NCI-H774 (cell line): Measurements from ENCODE around the gene ABCG4.
"Not testable (repeated sequence)": the region's sequence is repeated elsewhere in the genome, so short reads cannot be mapped to it uniquely, and the experiment has no call there.

Experiments
- DNase-seq: peaks from one replicate; lab custom pipeline; 2025; lab: John Stamatoyannopoulos, UW

Gene ABCG4

DNA sequence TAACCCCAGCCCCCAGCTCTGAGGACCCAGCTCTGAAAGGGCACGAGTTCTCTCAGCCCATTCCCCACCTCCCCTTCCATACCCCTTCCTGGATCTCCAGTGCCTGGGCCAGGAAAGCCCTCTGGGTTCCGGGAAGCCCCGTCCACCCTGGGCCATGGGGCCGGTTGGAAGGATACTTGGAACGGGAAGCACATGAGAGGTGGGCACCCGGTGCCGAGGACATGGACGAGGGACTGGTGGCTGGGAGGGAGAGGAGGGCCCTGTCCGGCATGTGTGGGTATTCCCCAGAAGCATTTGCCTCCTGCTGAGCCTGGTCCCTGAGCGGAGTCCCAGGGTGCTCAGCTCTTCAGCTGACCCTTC, 32.6 kb upstream of the ABCG4 start:
- no peak for DNase-seq

DNA sequence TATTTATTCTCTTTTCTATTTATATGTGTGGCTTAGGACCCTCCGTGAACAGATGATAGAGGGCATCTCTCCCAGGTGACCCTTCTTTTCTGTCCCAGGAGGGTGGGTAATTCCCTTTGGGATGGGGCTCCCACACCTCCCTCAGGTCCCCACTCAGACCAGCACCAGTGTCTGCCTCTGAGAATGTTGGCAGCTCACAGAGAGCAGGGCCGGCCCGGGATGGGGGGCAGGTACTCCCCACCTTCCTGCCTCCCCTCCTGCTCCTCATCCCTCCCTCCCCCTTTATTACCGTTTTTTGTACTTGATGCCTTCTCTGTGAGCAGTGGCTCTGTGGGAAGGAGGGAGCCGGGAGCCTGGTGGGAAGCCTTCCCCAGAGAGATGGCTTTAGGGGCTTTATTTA, 32.3 kb upstream of the ABCG4 start:
- no peak for DNase-seq

DNA sequence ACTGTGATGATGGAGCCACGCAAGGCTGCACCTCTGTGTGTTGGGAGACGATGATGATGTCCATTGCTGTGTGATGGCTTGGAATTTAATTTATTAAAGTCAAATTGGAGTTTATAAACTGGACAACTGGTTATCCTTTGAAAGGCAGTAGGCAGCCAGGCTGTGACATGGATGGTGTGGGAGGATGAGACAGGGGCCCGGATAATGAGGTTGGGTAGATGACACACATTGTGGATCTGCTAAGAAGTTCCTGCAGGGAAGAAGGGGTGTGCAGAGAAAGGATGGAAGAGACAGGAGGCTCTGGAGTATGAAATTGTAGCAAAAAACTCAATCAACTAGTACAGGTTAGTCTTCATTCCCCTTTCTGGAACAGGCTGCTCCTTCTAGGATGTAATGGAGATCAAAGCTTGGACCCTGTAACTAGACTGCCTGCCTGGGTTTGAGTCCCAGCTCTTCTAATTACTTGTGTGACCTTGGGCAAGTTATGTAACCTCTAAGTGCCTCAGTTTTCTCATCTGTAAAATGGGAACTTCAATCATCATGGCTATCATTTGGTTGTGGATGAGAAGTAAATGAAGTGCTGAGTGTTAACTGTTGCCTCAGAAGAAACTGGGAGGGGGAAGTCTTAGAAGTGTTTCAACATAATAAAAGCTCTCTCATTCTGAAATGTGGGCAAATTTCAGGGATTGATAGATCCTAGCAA, 31.7 kb upstream of the ABCG4 start:
- no peak for DNase-seq

DNA sequence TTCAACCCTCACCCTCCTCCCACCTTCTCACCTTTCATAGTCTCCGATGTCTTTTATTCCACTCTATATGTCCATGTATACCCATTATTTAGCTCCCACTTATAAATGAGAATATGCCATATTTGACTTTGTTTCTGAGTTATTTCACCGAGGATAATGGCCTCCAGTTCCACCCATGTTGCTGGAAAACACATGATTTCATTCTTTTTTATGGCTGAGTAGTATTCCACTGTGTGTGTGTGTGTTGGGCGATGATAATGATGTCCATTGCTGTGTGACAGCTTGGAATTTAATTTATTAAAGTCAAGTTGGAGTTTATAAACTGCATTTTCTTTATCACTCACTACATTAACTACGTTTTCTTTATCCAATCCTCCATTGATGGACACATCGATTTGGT, 30.6 kb upstream of the ABCG4 start:
- no peak for DNase-seq

DNA sequence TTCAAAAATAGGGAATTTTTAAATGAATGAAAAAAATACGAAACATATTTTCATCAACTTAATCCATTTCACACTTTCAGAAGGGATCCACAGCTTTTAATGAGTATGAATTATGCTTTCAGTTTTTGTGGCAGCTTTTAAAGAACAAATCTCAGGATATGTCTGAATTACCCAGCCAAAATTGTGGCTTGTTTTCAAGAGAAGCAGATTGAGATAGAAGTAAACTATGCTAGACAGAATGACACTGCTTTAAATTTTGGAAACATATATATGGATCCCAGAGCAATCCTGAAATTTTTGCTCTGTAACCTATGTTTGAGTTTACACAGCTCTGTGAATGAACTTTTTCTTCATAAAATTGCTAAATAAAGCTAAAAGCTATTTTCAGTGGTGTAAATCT, 29.9 kb upstream of the ABCG4 start:
- no peak for DNase-seq

DNA sequence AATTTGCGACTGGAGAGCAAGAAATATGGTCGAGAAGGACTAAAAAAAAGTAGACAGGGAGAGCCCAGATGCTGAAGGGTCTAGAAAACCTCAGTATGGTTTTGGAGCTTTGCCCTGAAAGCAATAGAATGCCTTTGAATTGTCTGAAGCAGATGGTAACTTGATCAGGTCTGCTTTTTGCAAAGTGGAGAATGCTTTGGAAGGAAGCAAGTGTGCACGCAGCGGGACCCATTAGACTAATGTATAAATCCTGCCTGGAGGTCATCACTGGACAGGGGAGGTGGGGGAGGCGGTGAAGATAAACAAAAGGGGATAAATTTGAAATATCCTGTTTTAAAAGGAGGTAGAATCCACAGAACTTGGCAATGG, 28.2 kb upstream of the ABCG4 start:
- no peak for DNase-seq

DNA sequence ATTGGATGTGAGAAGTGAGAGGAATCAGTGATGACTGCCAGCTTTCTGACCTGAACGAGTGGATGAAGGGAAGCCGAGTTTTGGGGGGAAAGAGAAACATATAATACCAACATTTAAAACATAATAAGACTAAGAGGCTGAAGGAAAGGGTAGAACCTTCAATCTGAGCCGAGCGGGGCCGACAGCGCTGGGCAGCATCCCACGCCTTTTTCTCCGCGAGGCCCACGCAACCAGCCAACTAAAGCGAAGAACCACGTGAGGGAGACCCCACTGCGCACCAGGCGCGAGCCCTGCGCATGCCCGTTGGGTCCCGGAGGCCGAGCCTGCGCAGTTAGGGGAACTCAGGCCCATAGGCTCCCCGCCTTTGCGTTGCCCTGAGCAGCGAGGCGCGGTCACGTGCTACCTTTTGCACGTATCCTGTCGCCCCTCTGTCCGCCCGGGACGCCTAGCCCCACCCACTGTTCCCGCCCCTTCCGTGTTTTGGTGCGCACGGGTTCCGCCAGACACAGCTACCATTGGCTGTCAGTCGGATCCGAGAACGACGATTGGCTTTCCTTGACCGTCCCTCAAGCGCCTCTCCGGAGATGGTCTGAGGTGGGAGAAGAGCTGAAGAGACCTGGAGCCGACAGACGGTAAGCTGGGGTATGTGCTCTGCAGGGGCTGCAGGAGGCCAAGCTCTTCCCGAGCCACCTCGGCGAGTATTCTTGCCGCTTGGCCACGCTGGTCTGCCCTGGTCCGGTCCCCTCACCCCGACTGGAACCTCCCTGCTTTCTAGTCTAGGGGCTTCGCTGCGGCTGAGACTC, 27.6 kb upstream of the ABCG4 start, which contains the start of gene HINFP:
HINFP (plus strand) TSS at position 573 of the 803 bp plus-strand sequence. CDS start 5,365 bp downstream, outside the sequence.
- DNase-seq = peak; percentile 99

DNA sequence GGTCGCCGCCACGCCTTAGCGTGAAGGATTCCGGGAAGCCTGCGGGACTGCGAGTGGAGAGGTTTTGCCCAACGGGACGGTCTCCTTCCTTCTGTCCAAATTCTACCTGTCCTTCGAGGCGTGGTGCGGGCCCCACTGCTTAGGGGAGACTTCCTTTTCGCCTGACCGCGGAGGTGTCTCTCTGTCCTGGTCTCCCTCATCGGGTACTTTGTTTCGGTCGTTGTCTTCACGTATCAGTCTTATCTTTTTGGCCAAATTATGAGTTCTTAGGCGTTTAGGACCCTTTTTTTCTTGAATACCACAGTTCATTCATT, 27.1 kb upstream of the ABCG4 start:
- DNase-seq = no peak

DNA sequence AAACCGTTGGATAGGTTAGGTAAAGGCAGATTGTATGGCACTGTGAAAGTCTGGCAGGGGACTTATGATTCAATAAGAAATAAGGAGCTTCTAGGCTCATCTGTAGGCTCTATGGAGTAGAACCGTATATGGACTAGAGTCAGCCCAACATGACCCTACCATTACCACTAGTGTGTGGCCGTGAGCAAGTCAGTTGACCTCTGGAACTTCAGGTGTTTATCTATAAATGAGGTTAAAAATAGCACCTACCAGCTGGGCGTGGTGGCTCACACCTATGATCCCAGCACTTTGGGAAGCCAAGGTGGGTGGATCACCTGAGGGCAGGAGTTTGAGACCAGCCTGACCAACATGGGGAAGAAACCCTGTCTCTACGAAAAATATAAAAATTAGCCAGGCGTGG, 23.0 kb upstream of the ABCG4 start:
- DNase-seq = no peak

DNA sequence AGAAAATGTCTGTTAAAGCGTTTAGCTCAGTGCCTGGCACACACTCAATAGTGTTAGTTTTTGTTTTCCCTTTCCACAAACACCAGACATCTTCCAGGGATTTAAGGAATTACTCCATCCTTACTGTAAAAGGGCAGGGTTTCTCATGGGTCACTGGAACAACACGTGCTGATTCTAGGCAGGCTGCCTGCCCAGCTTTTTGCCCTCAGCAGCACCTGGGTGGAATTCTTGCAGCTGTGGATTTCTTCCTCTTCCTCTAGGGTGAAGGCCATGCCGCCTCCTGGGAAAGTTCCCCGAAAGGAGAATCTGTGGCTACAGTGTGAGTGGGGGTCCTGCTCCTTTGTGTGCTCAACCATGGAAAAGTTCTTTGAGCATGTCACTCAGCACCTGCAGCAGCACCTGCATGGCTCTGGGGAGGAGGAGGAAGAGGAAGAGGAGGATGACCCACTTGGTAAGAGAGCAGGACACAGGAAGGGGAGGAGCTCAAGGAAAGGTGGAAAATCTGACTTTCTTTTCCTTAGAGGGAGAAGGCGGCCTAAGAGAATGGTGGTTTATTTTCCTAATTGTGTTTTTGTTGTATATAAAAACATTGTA, 22.1 kb upstream of the ABCG4 start:
- DNase-seq = no peak

- DNase-seq = no peak
Measured at GRCh38 chr11:119130662-119131061, 18.2 kb upstream of the ABCG4 start.

DNA sequence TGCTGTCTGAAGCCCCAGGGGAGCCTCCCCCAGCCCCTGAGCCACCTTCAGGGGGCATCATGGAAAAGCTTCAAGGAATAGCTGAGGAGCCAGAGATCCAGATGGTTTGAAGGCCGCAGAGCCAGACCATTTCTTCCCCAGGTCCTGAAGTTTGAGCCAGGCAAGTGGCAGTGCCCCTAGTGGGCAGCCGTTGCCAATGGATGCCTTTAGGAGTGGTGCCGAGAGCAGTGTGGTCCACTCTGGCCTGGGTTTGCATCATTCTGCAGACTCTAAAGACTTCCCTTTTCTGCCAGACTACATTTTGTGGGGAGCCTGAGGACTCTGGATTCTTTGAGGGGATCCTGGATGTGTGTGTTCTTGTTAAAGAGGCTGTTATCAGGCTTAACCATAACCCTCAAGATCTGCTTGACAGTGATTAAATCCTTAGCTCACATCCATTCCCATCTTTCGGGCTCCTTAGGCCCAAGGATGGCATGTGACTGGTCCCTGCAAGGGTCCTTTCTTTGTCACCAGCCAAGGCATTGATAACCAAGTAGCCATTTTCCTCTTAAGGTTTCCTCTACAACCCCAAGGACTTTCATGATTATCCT, 14.4 kb upstream of the ABCG4 start:
- DNase-seq = no peak

DNA sequence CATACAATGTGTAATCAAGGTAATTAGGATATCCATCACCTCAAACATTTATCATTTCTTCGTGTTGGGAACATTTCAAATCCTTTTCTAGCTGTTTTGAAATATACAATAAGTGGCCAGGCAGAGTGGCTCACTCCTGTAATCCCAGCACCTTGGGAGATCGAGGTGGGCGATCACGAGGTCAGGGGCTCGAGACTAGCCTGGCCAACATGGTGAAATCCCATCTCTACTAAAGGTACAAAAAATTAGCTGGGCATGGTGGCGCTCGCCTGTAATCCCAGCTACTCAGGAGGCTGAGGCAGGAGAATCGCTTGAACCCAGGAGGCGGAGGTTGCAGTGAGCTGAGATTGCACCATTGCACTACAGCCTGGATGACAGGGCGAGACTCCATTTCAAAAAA, 9.6 kb upstream of the ABCG4 start:
- not testable (repeated sequence) for DNase-seq

GRCh38 chr11:119144825-119145486, 3.9 kb upstream of the ABCG4 start:
- DNase-seq = peak; percentile 46

DNA sequence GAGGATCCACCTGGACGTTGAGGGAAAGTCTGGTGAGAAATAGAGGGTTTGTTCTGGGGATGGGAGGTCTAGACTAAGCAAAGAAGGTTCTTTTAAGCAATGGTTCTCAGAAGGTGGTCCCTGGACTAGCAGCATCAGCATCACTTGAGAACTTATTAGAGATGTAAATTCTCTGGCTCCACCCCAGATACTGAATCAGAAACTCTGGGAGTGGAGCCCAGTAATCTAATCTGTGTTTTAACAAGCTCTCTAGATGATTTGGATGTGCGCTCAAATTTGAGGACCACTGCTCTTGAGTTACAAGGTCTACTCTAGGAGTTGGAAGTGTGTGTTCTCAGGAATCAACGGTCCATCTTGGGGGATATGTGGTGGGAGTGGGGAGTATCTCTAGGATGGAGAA, 3.3 kb upstream of the ABCG4 start:
- no peak for DNase-seq

DNA sequence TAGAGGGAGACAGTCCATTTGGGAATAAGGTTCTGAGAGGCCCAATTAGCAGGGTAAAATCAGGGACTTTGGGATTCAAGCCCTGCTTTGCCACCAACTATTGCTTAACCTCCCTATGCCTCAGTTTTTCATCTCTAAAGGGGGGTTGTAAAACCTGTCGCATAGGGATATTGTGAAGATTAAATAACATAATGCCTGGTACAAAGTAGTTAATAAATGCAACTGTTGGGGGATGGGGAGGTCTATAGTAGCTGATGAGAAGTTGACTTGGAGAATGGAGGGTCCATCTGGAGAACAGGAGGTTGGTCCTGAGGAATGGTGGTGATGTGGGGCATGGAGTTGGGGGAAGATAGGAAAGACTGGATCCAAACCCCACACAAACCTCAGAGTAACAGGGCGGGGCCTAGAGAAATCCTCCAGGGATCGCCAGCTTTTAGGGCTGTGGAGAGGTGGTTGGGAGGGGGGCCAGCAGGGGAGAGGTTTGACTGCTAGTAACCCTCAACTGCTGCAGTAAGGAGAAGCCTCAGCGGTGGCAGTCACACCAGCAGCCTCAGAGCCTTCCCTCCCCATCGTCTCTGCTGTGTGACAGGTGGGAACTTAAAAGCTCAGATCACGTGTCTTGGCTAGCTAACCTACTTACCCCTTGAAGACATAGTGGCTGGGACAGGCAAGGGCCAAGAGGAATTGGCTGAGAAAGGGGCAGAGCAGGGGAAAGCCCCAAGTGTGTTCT, 1.1 kb upstream of the ABCG4 start:
- DNase-seq = no peak

- DNase-seq = no peak
Measured at GRCh38 chr11:119148720-119149017, 183 bp upstream of the ABCG4 start.

DNA sequence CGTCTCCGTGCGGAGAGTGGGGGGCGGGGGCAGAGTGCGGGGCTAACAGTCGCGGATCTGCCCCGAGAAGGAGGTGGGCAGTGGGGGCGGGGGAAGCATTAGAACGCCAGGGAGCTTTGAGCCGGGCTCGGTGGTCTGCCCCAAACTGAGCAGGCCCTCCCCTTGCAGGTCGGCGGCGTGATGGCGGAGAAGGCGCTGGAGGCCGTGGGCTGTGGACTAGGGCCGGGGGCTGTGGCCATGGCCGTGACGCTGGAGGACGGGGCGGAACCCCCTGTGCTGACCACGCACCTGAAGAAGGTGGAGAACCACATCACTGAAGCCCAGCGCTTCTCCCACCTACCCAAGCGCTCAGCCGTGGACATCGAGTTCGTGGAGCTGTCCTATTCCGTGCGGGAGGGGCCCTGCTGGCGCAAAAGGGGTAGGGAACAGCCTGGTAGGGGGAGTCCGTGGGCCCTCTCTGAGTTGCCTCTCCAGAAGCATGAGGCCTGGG, 979 bp downstream of the ABCG4 start:
- no peak for DNase-seq

GRCh38 chr11:119152043-119152442, 3.2 kb downstream of the ABCG4 start:
- no peak for DNase-seq

DNA sequence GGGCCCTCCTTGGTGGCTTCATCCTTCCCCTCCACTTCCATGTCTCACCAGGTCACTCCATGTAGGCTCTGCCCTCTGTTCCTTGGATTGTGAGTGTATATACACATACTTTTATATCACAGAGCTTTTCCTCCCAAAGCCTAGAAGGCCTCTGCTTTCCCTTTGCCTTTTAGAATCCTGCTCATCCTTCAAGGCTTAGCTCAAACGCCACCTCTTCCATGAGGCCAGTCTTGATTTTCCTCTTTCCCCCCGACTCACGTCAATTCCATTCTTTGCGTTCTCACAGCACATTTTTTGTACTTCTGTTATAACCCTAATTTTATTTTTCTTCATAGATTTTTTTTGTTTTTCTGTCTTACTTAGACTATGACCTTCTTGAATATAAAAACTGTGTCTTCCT, 3.8 kb downstream of the ABCG4 start:
- no peak for DNase-seq

- no peak for DNase-seq
Measured at GRCh38 chr11:119153049-119153818, 4.4 kb downstream of the ABCG4 start.
